ENCODE results near the gene EIF4E2.

GRCh38 chr2:232540441-232541041, 9.9 kb upstream of the EIF4E2 start:
- no peak for TF ChIP-seq CTCF (IDR thresholded peaks at IDR 0.05; ENCODE audit: borderline replicate concordance, extremely low read depth, low read length, poor library complexity, severe bottlenecking)
- no peak for TF ChIP-seq EZH2 (IDR thresholded peaks at IDR 0.05; ENCODE audit: borderline replicate concordance, low read depth, low read length, severe bottlenecking)
